Uterine smooth muscle cell (primary cell): ENCODE data around the gene LTBP2. TPM values are rescaled to one million over a fixed set of nuclear protein-coding genes. Genes with fewer than 3 reads are reported as not detected.

Experiments used
- total RNA-seq: library from RNA; depleted of rRNA; stranded (reverse); fragments of >200 nt; gene quantifications from 2 replicates; pipeline ENCODE4 v1.2.3, GENCODE V29; 2014

Gene LTBP2
- 134 and 315 TPM in 2 replicates for total RNA-seq

DNA sequence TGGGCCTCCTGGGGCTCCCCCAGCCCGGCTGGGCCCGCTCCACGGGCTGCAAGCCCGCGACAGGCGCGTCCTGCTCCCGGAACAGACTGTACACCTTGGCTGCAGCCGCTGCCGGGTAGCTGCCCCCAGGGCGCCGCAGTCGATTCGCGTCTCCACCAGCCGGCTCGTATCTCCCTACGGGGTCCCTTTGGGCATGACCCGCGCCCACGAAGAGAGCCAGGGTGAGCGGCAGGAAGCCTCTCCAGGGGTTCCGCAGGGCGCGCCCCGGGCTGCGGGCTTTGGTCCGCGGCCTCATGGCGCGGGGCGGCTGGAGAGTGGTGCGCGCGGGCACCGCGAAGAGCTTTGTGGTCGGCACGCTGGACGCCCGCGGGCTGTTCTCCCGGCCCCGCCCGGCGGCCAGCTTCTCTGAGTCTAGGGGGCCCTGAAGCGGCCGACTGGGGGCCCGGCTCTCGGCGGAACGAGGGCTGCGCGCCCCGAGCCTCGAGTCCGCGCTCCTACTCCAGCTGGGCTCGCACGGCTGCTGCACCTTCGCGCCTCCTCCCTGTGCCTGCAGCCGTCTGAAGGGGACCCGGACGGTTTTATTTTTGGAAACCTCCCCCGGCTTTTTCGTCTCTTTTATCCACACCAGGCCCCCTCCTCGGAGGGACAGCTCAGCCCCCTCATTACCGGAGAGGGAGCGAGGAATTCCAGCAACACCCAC, at the start of gene LTBP2:
TSS of gene LTBP2 (minus strand) at position 588 of the 700 bp plus-strand sequence. CDS start at position 295, 293 bp downstream.

DNA sequence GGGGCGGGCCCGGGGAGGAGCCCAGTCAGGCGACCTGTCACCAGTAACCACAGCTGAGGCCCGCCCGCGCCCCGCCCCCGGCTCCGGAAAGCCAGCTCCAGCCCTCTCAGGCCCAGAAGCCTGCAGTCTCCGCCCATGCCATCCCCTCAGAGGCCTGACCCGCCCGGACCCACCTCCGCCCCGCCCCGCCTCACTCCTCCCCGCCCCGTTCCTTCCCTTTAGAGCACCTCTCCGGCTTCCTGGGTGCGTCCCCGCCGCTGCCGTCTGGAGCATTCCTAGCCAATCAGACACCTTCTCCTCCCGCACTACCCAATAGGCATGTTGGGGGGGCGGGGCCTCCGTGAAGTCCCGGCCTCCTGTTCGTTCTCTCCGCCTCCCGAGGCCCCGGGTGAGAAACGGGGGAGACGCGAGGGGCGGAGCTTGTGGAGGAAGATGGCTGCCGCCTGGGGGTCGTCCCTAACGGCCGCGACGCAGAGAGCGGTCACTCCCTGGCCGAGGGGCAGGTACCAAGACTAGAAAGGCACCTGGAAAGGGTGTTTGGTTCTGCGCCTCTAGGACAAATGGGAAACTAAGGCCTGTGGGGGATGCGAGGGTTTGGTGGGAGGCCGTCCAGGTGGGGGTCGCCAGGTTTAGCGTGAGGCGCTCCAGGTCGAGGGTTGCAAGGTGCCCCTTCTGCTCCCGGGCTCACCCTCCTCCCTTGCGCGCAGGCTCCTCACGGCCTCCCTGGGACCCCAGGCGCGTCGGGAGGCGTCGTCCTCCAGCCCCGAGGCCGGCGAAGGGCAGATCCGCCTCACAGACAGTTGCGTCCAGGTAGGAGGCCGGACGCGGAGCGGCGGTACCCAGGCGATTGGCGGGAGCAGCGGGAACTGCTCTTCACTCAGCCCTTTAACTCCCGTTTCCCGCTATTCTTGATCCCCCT, 118.4 kb downstream of the LTBP2 start, which contains the start of gene ISCA2:
TSS of gene ISCA2 (plus strand) at position 423 of the 919 bp plus-strand sequence. CDS start at position 433, 10 bp downstream.

DNA sequence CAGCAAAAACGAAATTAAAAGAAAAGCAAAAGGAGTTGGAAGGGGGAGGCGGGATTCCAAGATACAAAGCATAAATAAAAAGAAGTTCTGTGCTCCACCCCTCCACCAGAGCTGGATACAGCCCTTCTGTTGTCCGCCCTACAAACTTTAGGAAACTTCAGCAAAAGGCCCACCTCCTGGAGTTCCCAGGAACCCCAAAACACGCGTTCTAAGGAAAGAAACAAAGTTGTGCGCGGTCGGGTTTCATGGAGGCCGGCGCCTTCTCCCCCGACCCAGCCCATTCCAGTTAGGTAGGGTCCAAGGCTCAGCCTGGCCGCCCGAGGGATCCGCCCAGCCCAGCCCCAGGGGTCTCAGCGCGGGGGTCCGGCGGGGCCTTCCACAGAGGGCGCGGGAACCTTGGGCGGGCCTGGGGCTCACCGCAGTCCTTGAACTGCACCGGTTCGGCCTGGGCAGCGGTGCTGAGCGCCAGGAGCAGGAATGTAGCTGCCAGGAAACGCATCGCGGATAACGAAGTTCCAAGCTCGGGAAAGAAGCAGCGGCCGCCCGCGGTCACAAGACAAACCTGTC, 119.2 kb downstream of the LTBP2 start, which contains the start of gene NPC2:
TSS of gene NPC2 (minus strand) at position 530 of the 567 bp plus-strand sequence. CDS start at position 499, 31 bp downstream.

Other genes with a start within 250 kb of the LTBP2 start
- not detected in 2 replicates for gene SYNDIG1L, start 186.0 kb downstream of the LTBP2 start, total RNA-seq
- gene NPC2, start 118.9 kb downstream of the LTBP2 start, total RNA-seq, result 283 and 312 TPM in 2 replicates
- gene ISCA2, start 118.5 kb downstream of the LTBP2 start, total RNA-seq, result 14.5 and 16.5 TPM in 2 replicates
- 26.4 and 30.1 TPM in 2 replicates for gene AREL1, start 100.8 kb upstream of the LTBP2 start, total RNA-seq
- gene FCF1, start 100.9 kb upstream of the LTBP2 start, total RNA-seq, result 33.2 and 44.9 TPM in 2 replicates
- 30.2 and 37.4 TPM in 2 replicates for gene YLPM1, start 151.1 kb upstream of the LTBP2 start, total RNA-seq